HG03565 (cell line): ENCODE data around the gene ARHGAP29.

Experiments used
- ATAC-seq: cut with Tn5 transposase; IDR thresholded peaks from one replicate; pipeline ENCODE4 v1.9.1; 2021; ENCODE audit warnings: mild to moderate bottlenecking, moderate library complexity; ENCODE audit not compliant: unreplicated experiment

Gene ARHGAP29

GRCh38 chr1:94126651-94127050 lies 110.7 kb downstream of the ARHGAP29 start:
- ATAC-seq, result no peak

DNA sequence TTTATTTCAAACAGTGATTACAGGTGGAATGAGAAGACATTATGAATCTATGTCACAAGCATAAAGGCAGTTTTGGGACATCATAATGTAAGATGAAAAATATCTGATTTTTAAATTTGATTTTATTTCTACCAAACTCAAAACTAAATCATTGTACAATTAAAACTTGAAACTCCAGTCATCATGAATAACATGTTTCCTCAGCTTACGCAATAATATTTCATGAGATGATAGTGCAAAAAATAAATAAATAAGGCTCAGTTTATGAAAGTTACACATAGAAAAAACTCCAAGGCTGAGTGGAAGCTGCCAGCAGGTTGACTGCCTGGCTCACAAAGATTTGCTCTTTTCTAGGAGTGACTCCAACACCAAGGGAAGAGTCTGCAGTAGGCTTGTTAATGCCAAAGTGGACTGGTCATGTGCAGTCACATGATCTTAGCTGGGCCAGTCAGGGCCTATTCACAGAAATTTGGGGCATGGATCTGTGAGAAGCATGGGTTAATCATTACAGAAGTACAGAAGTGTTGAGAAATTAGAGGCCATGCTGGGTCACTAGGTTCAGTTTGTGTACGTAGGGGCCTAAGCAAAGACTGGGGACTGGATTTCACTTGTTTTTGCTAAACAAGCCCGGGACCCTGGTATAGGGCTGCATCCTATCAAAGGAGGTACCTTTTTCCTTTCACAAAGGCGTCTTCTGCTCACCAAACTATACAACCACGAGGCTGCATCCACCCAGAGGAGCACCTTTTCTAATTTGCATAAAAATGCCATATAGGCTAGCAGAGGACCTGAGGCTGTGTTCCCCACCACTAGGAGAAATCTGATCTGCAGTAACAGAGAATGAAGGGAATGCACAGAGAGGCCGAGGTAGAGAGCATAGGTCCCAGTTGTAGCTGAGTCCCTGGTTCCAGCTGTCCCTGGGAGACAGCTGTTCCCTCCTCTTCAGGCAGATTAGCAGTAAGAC lies 111.6 kb downstream of the ARHGAP29 start:
- no peak for ATAC-seq

GRCh38 chr1:94124538-94124937 lies 112.8 kb downstream of the ARHGAP29 start:
- no peak for ATAC-seq

- ATAC-seq, result no peak
Measured at GRCh38 chr1:94122201-94122970, 115.0 kb downstream of the ARHGAP29 start.
